DMS53 treated with DMSO at 0.1 percent for 48 hours (cell line): ENCODE results near the gene DHX35.
"Not testable (repeated sequence)": the region's sequence is repeated elsewhere in the genome, so short reads cannot be mapped to it uniquely, and the experiment has no call there.

Experiments used
- DNase-seq: peaks from one replicate; lab custom pipeline; 2025; ENCODE audit not compliant: unreplicated experiment; lab: John Stamatoyannopoulos, UW

DHX35 gene

GRCh38 chr20:38939686-38940085 is 22.5 kb upstream of the DHX35 start:
- DNase-seq: no peak

- no peak for DNase-seq
Observed at GRCh38 chr20:38940644-38941043, 21.5 kb upstream of the DHX35 start.

- no peak for DNase-seq
Observed at GRCh38 chr20:38941726-38942389, 20.3 kb upstream of the DHX35 start.

GRCh38 chr20:38945012-38945411 is 17.1 kb upstream of the DHX35 start:
- no peak for DNase-seq

- DNase-seq: no peak
Observed at GRCh38 chr20:38946836-38947235, 15.3 kb upstream of the DHX35 start.

- no peak for DNase-seq
Observed at GRCh38 chr20:38947931-38948362, 14.2 kb upstream of the DHX35 start.

- no peak for DNase-seq
Observed at GRCh38 chr20:38950254-38950653, 11.9 kb upstream of the DHX35 start.

- DNase-seq: no peak
Observed at GRCh38 chr20:38951611-38952010, 10.5 kb upstream of the DHX35 start.

GRCh38 chr20:38952153-38952552 is 10.0 kb upstream of the DHX35 start:
- no peak for DNase-seq

- DNase-seq: no peak
Observed at GRCh38 chr20:38953630-38954340, 8.4 kb upstream of the DHX35 start.

- no peak for DNase-seq
Observed at GRCh38 chr20:38957235-38957876, 4.8 kb upstream of the DHX35 start.

GRCh38 chr20:38957915-38958485 is 4.1 kb upstream of the DHX35 start:
- no peak for DNase-seq

GRCh38 chr20:38960187-38960687 is 1.9 kb upstream of the DHX35 start:
- not testable (repeated sequence) for DNase-seq

- DNase-seq: no peak
Observed at GRCh38 chr20:38961530-38962043, 557 bp upstream of the DHX35 start.

- no peak for DNase-seq
Observed at GRCh38 chr20:38962928-38963401, 821 bp downstream of the DHX35 start.

- no peak for DNase-seq
Observed at GRCh38 chr20:38963745-38964144, 1.6 kb downstream of the DHX35 start.

GRCh38 chr20:38965264-38965663 is 3.1 kb downstream of the DHX35 start:
- DNase-seq: no peak

GRCh38 chr20:38968090-38968489 is 5.9 kb downstream of the DHX35 start:
- DNase-seq: no peak

- no peak for DNase-seq
Observed at GRCh38 chr20:38969708-38970107, 7.6 kb downstream of the DHX35 start.

GRCh38 chr20:38970302-38970701 is 8.2 kb downstream of the DHX35 start:
- DNase-seq: no peak

- no peak for DNase-seq
Observed at GRCh38 chr20:38973107-38973506, 11.0 kb downstream of the DHX35 start.
